ENCODE results near the gene GRIN2A.

GRIN2A gene

DNA sequence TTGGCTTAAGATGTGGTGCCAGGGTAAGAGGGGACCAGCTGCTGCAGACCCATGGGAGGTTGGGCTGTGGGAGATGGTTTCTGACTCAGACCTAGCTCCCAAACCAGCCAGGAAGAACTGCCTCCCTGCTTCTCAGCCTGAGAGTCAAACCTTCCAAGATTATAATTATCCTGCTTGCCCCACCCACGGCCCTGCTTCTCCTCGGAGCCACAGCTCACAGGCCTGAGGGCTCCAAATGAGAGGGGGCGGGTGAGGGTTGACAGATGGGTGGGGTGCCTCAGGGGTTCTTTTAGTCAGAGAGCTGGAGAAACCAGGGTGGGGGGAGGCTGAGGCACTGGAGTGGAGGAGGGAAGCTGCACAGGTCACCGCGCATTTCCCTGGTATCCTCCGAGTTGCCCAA is 28.7 kb upstream of the GRIN2A start:
- Histone ChIP-seq H3K9me3 (ENCODE audit: insufficient read depth, low read depth, low read length) (no peaks in the 10 kb centered on the region), H3K9ac (ENCODE audit: low read depth, low read length) (no peak overlapping the region), H3K36me3 (ENCODE audit: insufficient read depth, low read depth, low read length) (no peaks in the 10 kb centered on the region), H3K4me3 (ENCODE audit: low read length) (no peak overlapping the region), H3K4me1 (ENCODE audit: insufficient read depth, low read length) (no peaks in the 10 kb centered on the region), H3K27me3 (ENCODE audit: insufficient read depth, low read length) (no peaks in the 10 kb centered on the region), H3K27ac (ENCODE audit: low read length) (no peak overlapping the region)

DNA sequence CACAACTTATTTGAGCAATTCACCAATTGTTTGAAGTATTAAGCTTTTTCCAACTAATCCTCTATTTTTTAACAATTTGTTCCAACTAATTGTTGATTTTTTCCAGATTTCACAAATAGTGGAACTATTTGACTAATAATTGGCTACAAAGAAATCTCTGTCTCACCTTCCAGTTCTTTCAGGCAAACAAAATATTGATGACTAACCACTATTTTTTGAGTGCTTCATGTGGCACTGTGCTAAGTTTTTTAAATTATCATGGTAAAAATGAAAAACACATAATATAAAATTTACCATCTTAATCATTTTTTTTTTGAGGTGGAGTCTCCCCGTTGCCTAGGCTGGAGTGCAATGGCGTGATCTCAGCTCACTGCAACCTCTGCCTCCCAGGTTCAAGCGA is 24.6 kb upstream of the GRIN2A start:
- H3K27ac ChIP-seq (ENCODE audit: low read length), result no peak overlapping the region
- no peak overlapping the region for H3K9ac ChIP-seq (ENCODE audit: low read depth, low read length)
- no peaks in the 10 kb centered on the region for H3K36me3 ChIP-seq (ENCODE audit: insufficient read depth, low read depth, low read length)
- H3K9me3 ChIP-seq (ENCODE audit: insufficient read depth, low read depth, low read length), result peaks cover 4% of the 10 kb centered on the region; the same call in 1 of the 2 replicates
- H3K27me3 ChIP-seq (ENCODE audit: insufficient read depth, low read length), result no peaks in the 10 kb centered on the region
- H3K4me3 ChIP-seq (ENCODE audit: low read length), result no peak overlapping the region
- no peaks in the 10 kb centered on the region for H3K4me1 ChIP-seq (ENCODE audit: insufficient read depth, low read length)

DNA sequence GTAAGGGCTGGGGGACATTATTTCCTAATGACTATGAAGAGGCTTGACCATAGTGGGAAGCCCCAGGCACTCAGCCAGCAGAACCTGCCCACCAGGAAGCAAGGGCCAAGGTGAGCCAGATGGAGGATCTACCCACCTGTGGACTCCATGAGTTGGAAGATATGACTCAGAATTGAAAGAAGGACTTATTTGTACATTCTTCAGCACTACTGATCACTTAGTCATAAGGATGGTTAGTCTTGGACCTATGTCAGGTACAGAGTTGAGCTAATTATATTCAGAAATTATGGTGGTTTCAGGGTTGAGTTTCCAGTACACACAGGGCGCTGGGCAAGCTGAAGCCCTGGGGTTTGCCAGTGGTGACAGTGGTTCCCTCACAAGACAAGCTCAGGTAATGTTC is 24.0 kb upstream of the GRIN2A start:
- no peak overlapping the region for H3K4me3 ChIP-seq (ENCODE audit: low read length)
- H3K9me3 ChIP-seq (ENCODE audit: insufficient read depth, low read depth, low read length), result peaks cover 4% of the 10 kb centered on the region; the same call in 1 of the 2 replicates
- H3K27ac ChIP-seq (ENCODE audit: low read length), result no peak overlapping the region
- H3K27me3 ChIP-seq (ENCODE audit: insufficient read depth, low read length), result no peaks in the 10 kb centered on the region
- H3K9ac ChIP-seq (ENCODE audit: low read depth, low read length), result no peak overlapping the region
- no peaks in the 10 kb centered on the region for H3K4me1 ChIP-seq (ENCODE audit: insufficient read depth, low read length)
- no peaks in the 10 kb centered on the region for H3K36me3 ChIP-seq (ENCODE audit: insufficient read depth, low read depth, low read length)

DNA sequence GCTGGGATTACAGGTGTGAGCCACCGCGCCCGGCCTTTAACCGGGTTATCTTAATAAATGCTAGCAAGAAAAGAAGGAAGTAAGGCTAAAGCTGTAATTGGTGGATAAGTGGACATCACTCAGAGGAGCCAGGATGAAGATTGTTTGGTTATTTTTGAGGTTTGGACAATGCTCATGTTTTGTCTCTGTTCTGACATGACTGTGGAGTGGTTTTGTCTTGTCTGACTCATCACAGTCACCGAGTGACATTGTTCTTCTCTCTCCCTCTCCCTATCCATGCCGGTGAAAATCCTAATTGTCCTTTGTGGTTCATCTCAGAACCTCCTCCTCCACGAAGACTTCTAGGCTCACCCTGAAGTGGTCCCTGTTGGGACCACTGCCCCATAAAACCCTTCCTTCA is 23.5 kb upstream of the GRIN2A start:
- H3K4me1 ChIP-seq (ENCODE audit: insufficient read depth, low read length), result no peaks in the 10 kb centered on the region
- H3K27ac ChIP-seq (ENCODE audit: low read length), result no peak overlapping the region
- H3K36me3 ChIP-seq (ENCODE audit: insufficient read depth, low read depth, low read length), result no peaks in the 10 kb centered on the region
- H3K4me3 ChIP-seq (ENCODE audit: low read length), result no peak overlapping the region
- H3K9me3 ChIP-seq (ENCODE audit: insufficient read depth, low read depth, low read length), result peaks cover 4% of the 10 kb centered on the region; the same call in 1 of the 2 replicates
- H3K27me3 ChIP-seq (ENCODE audit: insufficient read depth, low read length), result no peaks in the 10 kb centered on the region
- H3K9ac ChIP-seq (ENCODE audit: low read depth, low read length), result no peak overlapping the region

DNA sequence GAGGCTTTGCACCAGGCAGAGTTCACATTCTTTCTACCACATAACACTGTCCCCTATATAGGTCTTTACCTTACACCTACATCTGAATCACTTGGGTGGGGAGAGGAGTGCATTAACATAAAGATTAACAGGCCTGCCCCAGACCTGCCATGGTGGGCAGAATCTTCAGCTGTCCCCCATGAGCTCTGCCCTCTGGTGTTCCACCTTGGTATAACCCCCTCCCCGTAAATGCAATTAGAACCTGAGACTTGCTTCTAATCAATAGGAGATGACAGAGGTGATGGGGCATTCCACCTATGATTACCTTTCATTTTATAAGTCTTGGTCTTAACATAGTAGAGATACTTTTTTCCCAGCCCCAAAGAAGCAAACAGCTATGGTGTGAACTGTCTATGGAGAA is 20.4 kb upstream of the GRIN2A start:
- Histone ChIP-seq H3K36me3 (ENCODE audit: insufficient read depth, low read depth, low read length) (no peaks in the 10 kb centered on the region), H3K9me3 (ENCODE audit: insufficient read depth, low read depth, low read length) (peaks cover 4% of the 10 kb centered on the region; the same call in 1 of the 2 replicates), H3K27ac (ENCODE audit: low read length) (no peak overlapping the region), H3K27me3 (ENCODE audit: insufficient read depth, low read length) (no peaks in the 10 kb centered on the region), H3K9ac (ENCODE audit: low read depth, low read length) (no peak overlapping the region), H3K4me3 (ENCODE audit: low read length) (no peak overlapping the region), H3K4me1 (ENCODE audit: insufficient read depth, low read length) (no peaks in the 10 kb centered on the region)

DNA sequence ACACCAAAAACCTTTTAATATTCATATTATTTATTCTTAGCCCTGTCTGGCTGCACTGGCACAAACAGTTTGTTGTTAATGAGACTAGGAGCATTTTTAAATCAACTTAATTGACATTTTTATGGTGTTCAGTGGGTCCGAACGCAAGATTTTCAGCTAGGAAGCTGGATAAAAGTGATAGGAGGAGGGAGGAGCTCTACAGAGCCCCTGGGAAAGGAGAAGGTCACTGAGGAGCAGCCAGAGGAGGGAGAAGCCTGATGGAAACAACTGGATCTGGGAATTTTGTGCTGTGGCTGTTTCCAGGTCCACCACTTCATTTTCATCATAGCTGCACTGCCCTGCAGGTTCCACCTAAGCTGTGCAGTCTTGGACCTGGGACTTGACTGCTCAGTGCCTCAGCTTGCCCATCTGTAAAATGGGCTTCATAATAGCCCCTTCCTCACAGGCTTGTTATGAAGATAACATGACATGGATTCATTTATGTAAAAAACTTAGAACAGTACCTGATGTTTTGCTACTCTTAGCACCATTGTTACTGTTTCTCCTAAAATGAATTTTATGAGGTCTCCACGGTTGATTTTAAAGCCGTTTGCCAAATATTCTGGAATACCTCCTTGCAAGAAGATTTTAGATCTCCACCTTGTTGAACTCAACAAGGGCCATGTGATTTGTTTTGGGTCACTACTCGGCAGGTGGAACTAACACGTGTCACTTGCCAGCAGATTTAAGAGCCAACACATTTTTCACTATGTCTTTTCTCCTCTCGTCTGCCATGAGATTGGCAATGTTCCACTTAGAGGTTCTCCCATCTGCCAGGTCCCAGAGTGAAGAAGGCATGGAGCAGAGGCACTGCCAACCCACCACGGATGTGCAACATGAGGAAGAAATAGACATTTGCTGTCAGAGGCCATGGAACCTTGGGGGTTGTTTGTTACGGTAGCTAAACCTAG is 18.7 kb upstream of the GRIN2A start:
- Histone ChIP-seq H3K9ac (ENCODE audit: low read depth, low read length) (no peak overlapping the region), H3K27ac (ENCODE audit: low read length) (no peak overlapping the region), H3K9me3 (ENCODE audit: insufficient read depth, low read depth, low read length) (peaks cover 4% of the 10 kb centered on the region; the same call in 1 of the 2 replicates), H3K4me3 (ENCODE audit: low read length) (no peak overlapping the region), H3K4me1 (ENCODE audit: insufficient read depth, low read length) (no peaks in the 10 kb centered on the region), H3K36me3 (ENCODE audit: insufficient read depth, low read depth, low read length) (no peaks in the 10 kb centered on the region), H3K27me3 (ENCODE audit: insufficient read depth, low read length) (no peaks in the 10 kb centered on the region)

DNA sequence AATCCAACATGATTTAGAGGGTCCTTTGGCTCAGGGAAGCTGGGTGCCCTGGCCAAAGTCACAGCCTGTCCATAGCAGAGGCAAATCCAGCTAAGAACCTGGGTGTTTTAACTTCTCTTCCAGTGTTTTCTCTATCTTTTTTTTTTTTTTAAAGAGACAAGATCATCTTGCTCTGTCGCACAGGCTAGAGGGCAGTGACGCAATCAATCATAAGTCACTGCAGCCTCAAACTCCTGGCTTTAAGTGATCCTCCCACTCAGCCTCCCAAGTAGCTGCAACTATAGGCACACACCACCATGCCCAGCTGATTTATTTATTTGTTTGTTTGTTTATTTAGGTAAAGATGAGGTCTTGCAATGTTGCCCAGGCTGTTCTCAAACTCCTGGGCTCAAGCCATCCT is 14.8 kb upstream of the GRIN2A start:
- H3K27ac ChIP-seq (ENCODE audit: low read length), result no peak overlapping the region
- no peaks in the 10 kb centered on the region for H3K36me3 ChIP-seq (ENCODE audit: insufficient read depth, low read depth, low read length)
- H3K9me3 ChIP-seq (ENCODE audit: insufficient read depth, low read depth, low read length), result no peaks in the 10 kb centered on the region
- H3K9ac ChIP-seq (ENCODE audit: low read depth, low read length), result no peak overlapping the region
- no peak overlapping the region for H3K4me3 ChIP-seq (ENCODE audit: low read length)
- no peaks in the 10 kb centered on the region for H3K4me1 ChIP-seq (ENCODE audit: insufficient read depth, low read length)
- H3K27me3 ChIP-seq (ENCODE audit: insufficient read depth, low read length), result no peaks in the 10 kb centered on the region

DNA sequence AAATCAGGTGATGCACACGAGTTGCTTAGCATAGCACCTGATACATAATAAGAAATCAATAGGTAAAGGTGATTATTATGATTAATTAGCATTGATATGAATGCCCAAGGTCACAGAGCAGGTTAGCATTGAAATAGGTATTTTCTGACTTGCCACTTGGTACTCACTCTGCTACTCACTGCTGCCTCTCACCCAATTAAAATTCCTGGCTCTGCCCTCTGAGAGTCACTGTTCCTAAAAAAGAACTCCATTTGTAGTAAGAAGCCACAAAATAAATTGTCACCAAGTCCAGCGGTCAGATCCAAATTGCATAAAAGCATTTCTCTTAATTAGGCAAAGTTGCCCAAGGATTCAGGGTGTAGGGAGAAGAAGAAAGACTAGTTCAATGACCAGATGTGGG is 8.9 kb upstream of the GRIN2A start:
- H3K9ac ChIP-seq (ENCODE audit: low read depth, low read length), result no peak overlapping the region
- no peaks in the 10 kb centered on the region for H3K4me1 ChIP-seq (ENCODE audit: insufficient read depth, low read length)
- H3K27ac ChIP-seq (ENCODE audit: low read length), result no peak overlapping the region
- H3K27me3 ChIP-seq (ENCODE audit: insufficient read depth, low read length), result peaks cover 1% of the 10 kb centered on the region
- H3K36me3 ChIP-seq (ENCODE audit: insufficient read depth, low read depth, low read length), result no peaks in the 10 kb centered on the region
- no peak overlapping the region for H3K4me3 ChIP-seq (ENCODE audit: low read length)
- H3K9me3 ChIP-seq (ENCODE audit: insufficient read depth, low read depth, low read length), result no peaks in the 10 kb centered on the region

DNA sequence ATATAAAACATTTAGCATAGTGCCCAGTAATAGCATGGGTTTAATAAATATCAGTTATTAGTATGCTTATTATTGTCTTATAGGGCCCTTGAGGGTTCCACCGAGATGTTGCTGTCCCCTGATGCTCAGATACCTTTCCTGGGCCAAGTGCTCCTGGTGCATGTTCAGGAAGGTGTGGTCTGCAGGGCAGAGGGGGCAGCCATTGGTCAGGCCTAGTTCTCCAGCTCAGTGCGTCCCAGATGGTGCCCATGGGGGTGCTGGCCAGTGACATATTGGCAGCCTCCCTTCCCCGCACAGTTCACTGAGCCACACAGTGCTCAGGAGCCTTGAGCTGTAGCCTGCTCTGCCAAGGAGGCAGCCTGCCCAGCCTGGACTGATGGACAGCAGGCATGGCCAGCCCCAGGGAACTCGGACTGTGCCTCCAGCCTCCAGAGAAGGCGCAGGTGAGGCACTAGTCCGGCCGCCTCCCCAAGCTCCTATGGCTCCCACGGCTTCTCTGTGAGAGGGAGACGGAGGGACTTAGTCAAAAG is 7.7 kb upstream of the GRIN2A start:
- Histone ChIP-seq H3K27me3 (ENCODE audit: insufficient read depth, low read length) (peaks cover 13% of the 10 kb centered on the region), H3K4me3 (ENCODE audit: low read length) (no peak overlapping the region), H3K9me3 (ENCODE audit: insufficient read depth, low read depth, low read length) (no peaks in the 10 kb centered on the region), H3K4me1 (ENCODE audit: insufficient read depth, low read length) (no peaks in the 10 kb centered on the region), H3K27ac (ENCODE audit: low read length) (no peak overlapping the region), H3K9ac (ENCODE audit: low read depth, low read length) (no peak overlapping the region), H3K36me3 (ENCODE audit: insufficient read depth, low read depth, low read length) (no peaks in the 10 kb centered on the region)

DNA sequence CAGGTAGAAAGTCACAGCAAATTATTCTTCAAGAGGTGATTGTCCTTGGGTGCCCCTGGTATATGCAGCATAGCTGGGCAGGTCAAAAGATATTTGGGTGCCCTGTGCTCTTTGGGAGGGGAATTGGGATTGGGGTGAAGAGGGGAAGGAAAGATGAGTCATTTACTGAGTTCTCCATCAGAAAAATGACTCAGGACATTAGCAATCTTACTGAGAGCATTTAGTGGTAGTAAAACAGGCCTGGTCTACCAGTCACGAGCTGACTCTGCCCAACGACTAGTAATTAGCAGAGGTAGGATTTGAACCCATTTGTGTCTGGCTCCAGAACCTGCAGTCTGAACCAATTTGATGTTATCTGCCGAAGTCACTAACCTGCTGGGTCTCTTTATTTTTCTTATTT is 6.0 kb upstream of the GRIN2A start:
- H3K4me1 ChIP-seq (ENCODE audit: insufficient read depth, low read length), result no peaks in the 10 kb centered on the region

DNA sequence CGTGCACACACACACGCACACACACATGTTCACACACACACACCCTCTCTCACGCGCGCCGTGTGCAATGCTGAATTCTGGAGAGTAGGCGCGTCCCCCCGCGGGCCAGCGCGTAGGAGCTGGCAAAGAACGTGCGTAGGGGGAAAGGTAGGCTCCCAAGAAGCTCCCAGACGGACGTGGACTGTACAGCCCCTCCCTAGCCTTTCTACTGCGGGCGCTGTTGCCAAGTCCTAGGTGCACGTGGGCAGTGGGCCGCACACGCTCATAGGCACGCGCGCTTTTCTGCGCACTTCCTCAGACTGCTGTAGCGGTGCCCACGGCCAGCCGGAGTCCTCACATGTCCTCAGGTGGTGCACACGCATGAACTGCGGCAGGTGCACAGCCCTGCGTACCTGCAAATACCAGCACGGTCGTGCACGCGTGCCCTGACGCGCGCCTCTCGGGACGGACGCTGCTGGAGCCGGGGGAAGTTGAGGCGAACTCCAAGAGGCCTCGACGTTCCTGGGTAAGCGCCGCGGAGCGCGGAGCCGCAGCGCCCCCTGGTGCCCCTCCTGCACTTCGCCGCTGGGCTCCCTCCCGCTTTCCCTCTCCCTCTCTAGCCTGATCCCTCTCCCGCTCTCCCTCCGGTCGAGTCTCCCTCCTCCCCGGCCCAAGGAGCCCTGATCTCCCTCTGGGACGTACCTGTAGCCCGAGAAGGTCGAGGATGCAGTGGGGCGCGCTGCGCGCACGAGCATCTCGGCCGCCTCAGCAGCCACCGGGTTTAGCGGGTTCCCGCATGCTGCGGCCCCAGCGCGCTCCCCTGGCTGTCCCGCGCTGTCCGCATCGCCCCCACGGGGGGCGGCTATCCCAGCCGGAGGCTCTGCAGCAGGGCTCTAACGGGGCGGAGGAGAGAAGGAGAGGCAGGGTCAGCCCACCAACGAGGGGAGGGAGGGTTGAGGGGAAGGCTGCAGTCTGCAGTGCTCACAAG is 749 bp downstream of the GRIN2A start:
- no peaks in the 10 kb centered on the region for H3K4me1 ChIP-seq (ENCODE audit: insufficient read depth, low read length)
- H3K27me3 ChIP-seq (ENCODE audit: insufficient read depth, low read length), result peaks cover 88% of the 10 kb centered on the region
- peak overlapping the region; percentile 71 for H3K4me3 ChIP-seq (ENCODE audit: low read length)
- H3K36me3 ChIP-seq (ENCODE audit: insufficient read depth, low read depth, low read length), result no peaks in the 10 kb centered on the region
- H3K9ac ChIP-seq (ENCODE audit: low read depth, low read length), result peak overlapping the region; percentile 45; the same call in 1 of the 2 replicates
- no peak overlapping the region for H3K27ac ChIP-seq (ENCODE audit: low read length)
- no peaks in the 10 kb centered on the region for H3K9me3 ChIP-seq (ENCODE audit: insufficient read depth, low read depth, low read length)

More for the DNA sequence above, 6.0 kb upstream of the GRIN2A start:
- no peak overlapping the region for H3K27ac ChIP-seq (ENCODE audit: low read length)
- H3K9me3 ChIP-seq (ENCODE audit: insufficient read depth, low read depth, low read length), result no peaks in the 10 kb centered on the region
- no peak overlapping the region for H3K4me3 ChIP-seq (ENCODE audit: low read length)
- H3K27me3 ChIP-seq (ENCODE audit: insufficient read depth, low read length), result peaks cover 30% of the 10 kb centered on the region
- no peaks in the 10 kb centered on the region for H3K36me3 ChIP-seq (ENCODE audit: insufficient read depth, low read depth, low read length)
- no peak overlapping the region for H3K9ac ChIP-seq (ENCODE audit: low read depth, low read length)

Data from iPS-20b (cell line).